Measurements from ENCODE around the gene KDM8.

GRCh38 chr16:27193300-27193990, 9.9 kb upstream of the KDM8 start:
- TF ChIP-seq, protein P1, sequence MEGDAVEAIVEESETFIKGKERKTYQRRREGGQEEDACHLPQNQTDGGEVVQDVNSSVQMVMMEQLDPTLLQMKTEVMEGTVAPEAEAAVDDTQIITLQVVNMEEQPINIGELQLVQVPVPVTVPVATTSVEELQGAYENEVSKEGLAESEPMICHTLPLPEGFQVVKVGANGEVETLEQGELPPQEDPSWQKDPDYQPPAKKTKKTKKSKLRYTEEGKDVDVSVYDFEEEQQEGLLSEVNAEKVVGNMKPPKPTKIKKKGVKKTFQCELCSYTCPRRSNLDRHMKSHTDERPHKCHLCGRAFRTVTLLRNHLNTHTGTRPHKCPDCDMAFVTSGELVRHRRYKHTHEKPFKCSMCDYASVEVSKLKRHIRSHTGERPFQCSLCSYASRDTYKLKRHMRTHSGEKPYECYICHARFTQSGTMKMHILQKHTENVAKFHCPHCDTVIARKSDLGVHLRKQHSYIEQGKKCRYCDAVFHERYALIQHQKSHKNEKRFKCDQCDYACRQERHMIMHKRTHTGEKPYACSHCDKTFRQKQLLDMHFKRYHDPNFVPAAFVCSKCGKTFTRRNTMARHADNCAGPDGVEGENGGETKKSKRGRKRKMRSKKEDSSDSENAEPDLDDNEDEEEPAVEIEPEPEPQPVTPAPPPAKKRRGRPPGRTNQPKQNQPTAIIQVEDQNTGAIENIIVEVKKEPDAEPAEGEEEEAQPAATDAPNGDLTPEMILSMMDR (IDR thresholded peaks at IDR 0.05) = no peak
- TF ChIP-seq TCF7L2 (IDR thresholded peaks at IDR 0.05; ENCODE audit: low read depth, low read length) (no peak), POLR2AphosphoS5 (IDR thresholded peaks at IDR 0.05; ENCODE audit: low read depth, low read length) (no peak), SIN3A (IDR thresholded peaks at IDR 0.05; ENCODE audit: borderline replicate concordance, insufficient read depth, low read depth, low read length) (no peak)
- TF ChIP-seq, protein P2, sequence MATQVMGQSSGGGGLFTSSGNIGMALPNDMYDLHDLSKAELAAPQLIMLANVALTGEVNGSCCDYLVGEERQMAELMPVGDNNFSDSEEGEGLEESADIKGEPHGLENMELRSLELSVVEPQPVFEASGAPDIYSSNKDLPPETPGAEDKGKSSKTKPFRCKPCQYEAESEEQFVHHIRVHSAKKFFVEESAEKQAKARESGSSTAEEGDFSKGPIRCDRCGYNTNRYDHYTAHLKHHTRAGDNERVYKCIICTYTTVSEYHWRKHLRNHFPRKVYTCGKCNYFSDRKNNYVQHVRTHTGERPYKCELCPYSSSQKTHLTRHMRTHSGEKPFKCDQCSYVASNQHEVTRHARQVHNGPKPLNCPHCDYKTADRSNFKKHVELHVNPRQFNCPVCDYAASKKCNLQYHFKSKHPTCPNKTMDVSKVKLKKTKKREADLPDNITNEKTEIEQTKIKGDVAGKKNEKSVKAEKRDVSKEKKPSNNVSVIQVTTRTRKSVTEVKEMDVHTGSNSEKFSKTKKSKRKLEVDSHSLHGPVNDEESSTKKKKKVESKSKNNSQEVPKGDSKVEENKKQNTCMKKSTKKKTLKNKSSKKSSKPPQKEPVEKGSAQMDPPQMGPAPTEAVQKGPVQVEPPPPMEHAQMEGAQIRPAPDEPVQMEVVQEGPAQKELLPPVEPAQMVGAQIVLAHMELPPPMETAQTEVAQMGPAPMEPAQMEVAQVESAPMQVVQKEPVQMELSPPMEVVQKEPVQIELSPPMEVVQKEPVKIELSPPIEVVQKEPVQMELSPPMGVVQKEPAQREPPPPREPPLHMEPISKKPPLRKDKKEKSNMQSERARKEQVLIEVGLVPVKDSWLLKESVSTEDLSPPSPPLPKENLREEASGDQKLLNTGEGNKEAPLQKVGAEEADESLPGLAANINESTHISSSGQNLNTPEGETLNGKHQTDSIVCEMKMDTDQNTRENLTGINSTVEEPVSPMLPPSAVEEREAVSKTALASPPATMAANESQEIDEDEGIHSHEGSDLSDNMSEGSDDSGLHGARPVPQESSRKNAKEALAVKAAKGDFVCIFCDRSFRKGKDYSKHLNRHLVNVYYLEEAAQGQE (IDR thresholded peaks at IDR 0.05; ENCODE audit: insufficient read depth in 1 of 2, low read depth in 2 of 2, low read length in 1 of 2) = no peak

Measured in Panc1 (cell line).